ENCODE measurements around the gene TUBAL3. TPM values are rescaled to one million over a fixed set of nuclear protein-coding genes. Genes with fewer than 3 reads are reported as not detected.

The TUBAL3 gene
- total RNA-seq, 1 donor from 2014 or later = not detected

DNA sequence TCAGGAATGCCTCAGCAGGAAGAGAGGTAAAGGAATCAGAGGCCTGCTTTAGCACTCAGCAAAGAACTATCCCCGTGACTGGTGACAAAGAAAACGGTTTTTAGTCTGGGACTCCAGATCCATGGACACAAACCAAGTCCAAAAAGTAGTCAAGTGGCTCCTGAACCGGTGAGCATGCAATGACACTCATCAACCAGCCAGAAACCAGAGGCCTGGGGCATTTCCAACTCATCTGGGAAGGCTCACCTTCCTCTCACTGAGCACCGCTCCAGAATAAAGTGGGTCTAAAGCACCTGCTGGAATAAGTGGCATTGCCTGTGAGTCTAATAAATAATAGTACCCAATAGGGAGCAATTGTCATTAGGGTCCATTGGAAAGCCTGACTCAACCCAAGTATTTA is 57.7 kb downstream of the TUBAL3 start:
- Mint-ChIP-seq H3K9me3 (peaks cover 5% of the 10 kb centered on the region), H3K27me3 (ENCODE audit: low read depth) (no peaks in the 10 kb centered on the region), H3K4me3 (no peak overlapping the region), H3K27ac (ENCODE audit: unreplicated experiment) (no peak overlapping the region), H3K4me1 (no peaks in the 10 kb centered on the region), H3K36me3 (ENCODE audit: low read depth) (no peaks in the 10 kb centered on the region)
- TF ChIP-seq, protein P1, sequence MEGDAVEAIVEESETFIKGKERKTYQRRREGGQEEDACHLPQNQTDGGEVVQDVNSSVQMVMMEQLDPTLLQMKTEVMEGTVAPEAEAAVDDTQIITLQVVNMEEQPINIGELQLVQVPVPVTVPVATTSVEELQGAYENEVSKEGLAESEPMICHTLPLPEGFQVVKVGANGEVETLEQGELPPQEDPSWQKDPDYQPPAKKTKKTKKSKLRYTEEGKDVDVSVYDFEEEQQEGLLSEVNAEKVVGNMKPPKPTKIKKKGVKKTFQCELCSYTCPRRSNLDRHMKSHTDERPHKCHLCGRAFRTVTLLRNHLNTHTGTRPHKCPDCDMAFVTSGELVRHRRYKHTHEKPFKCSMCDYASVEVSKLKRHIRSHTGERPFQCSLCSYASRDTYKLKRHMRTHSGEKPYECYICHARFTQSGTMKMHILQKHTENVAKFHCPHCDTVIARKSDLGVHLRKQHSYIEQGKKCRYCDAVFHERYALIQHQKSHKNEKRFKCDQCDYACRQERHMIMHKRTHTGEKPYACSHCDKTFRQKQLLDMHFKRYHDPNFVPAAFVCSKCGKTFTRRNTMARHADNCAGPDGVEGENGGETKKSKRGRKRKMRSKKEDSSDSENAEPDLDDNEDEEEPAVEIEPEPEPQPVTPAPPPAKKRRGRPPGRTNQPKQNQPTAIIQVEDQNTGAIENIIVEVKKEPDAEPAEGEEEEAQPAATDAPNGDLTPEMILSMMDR (conservative IDR thresholded peaks at IDR 0.05) = no peak
- DNase-seq (ENCODE audit: low read depth, low spot score) = no peak

DNA sequence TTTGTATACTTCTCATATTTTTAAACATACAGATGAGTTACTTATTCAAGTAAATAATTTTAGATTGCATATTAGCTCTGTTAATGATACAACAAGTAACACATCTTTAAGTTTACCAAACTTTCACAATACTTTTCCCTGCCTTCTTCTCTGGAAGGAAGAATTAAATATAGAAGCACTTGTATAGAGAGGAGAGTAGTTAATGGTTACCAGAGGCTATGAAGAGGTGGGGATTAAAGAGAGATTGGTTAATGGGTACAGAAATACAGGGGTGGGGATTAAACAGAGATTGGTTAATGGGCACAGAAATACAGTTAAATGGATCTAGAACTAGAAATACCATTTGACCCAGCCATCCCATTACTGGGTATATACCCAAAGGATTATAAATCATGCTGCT is 59.9 kb downstream of the TUBAL3 start:
- Mint-ChIP-seq H3K4me1 (no peaks in the 10 kb centered on the region), H3K9me3 (peaks cover 10% of the 10 kb centered on the region), H3K27ac (ENCODE audit: unreplicated experiment) (no peak overlapping the region), H3K36me3 (ENCODE audit: low read depth) (no peaks in the 10 kb centered on the region), H3K4me3 (no peak overlapping the region), H3K27me3 (ENCODE audit: low read depth) (no peaks in the 10 kb centered on the region)
- TF ChIP-seq, protein P1 (conservative IDR thresholded peaks at IDR 0.05) = no peak
- no peak for DNase-seq (ENCODE audit: low read depth, low spot score)

DNA sequence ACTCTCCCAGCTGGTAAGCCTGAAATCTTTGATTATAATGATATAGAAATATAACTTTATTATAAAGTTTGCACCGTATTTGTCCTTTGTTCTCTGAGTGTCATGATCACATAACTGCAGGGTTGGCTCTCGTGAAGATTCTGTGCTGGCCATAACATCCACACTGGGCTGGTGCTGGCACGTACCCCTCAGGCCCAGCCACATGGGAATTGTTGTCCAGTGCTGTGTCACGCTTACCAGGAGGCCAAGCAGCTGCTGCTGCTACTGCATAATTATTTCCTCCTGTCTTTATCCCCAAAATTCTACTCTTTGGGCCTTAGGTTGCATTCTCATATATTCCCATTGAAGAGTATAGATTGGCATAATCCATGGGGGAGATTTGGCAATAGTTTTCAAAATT is 60.6 kb downstream of the TUBAL3 start:
- Mint-ChIP-seq H3K27ac (ENCODE audit: unreplicated experiment) (no peak overlapping the region), H3K4me1 (no peaks in the 10 kb centered on the region), H3K27me3 (ENCODE audit: low read depth) (no peaks in the 10 kb centered on the region), H3K9me3 (peaks cover 10% of the 10 kb centered on the region), H3K4me3 (no peak overlapping the region), H3K36me3 (ENCODE audit: low read depth) (no peaks in the 10 kb centered on the region)
- no peak for DNase-seq (ENCODE audit: low read depth, low spot score)
- TF ChIP-seq, protein P1 (conservative IDR thresholded peaks at IDR 0.05) = no peak

DNA sequence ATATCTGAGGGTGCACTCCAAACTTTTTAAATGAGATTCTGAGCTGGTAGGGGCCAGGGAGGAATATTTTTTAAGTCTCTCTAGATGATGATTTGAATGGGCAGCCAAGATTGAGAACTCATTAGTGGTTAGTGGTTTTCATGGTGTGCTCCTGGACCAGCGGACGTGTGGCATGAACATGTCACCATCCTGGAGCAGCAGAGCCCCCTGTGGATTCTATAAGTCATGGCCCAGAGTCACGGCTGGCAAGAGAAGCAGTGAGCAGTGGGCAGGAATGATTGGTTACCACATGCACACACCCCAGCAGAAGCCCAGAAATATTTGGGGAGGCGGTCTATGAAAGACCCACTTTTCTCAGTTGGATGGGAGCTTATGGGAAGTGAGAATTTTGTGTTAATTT is 61.1 kb downstream of the TUBAL3 start:
- Mint-ChIP-seq H3K4me3 (no peak overlapping the region), H3K9me3 (peaks cover 10% of the 10 kb centered on the region), H3K36me3 (ENCODE audit: low read depth) (no peaks in the 10 kb centered on the region), H3K27ac (ENCODE audit: unreplicated experiment) (no peak overlapping the region), H3K4me1 (no peaks in the 10 kb centered on the region), H3K27me3 (ENCODE audit: low read depth) (no peaks in the 10 kb centered on the region)
- TF ChIP-seq, protein P1 (conservative IDR thresholded peaks at IDR 0.05) = no peak
- no peak for DNase-seq (ENCODE audit: low read depth, low spot score)

Other genes starting within 250 kb of the TUBAL3 start
- not detected in 2 replicates for gene AKR1C8, start 219.7 kb downstream of the TUBAL3 start, total RNA-seq
- not detected in 2 replicates for gene AKR1C4, start 208.0 kb downstream of the TUBAL3 start, total RNA-seq
- not detected in 2 replicates for gene UCN3, start 39.9 kb downstream of the TUBAL3 start, total RNA-seq
- 70.2 and 74.2 TPM in 2 replicates for gene NET1, start 7.7 kb upstream of the TUBAL3 start, total RNA-seq
- gene CALML5, start 94.7 kb upstream of the TUBAL3 start, total RNA-seq = not detected in 2 replicates
- not detected in 2 replicates for gene CALML3, start 120.1 kb upstream of the TUBAL3 start, total RNA-seq